ENCODE data around the gene DOP1B.

The DOP1B gene

GRCh38 chr21:36205962-36206361 is 49.3 kb downstream of the DOP1B start:
- no peak for DNase-seq (ENCODE audit: low read depth)
